Fibroblast of lung (primary cell): ENCODE data around the gene OTOGL.

Experiments
- EZH2 ChIP-seq: IDR thresholded peaks from 2 replicates; pipeline ENCODE4 v1.5.1; 2012; ENCODE audit warnings: low read length, control low read depth, mild to moderate bottlenecking; ENCODE audit errors: missing control alignments
- TF ChIP-seq, protein P1 (sequence below), 2 donors: IDR thresholded peaks in 1 of 2; conservative IDR thresholded peaks in 1 of 2; 1 replicate in 1 of 2; 2 replicates in 1 of 2; pipeline ENCODE4 v1.5.1; 2011 to 2012; ENCODE audit warnings: low read length in 2 of 2, control low read depth in 1 of 2, inconsistent platforms in 1 of 2, low read depth in 1 of 2, mild to moderate bottlenecking in 1 of 2

DNA sequence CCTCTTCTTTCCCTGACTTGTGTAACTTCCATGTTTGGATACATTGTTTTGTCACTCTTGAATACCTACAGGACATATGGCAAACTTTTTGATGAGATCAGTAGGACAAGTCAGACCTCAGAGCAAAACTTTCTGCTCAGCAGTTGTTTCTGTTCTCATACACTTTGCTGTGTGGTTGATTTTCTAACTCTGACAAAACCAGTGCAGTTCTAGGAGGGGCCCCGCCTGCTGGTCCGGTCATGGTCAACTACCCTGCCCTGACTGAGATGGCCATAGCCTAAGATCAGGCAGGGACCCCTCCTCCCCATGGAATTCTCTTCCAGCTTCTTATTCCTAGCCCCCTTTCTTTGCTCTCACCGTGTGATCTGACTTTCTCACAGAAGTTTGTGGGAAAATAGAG lies 92.8 kb downstream of the OTOGL start:
- TF ChIP-seq, protein P1, sequence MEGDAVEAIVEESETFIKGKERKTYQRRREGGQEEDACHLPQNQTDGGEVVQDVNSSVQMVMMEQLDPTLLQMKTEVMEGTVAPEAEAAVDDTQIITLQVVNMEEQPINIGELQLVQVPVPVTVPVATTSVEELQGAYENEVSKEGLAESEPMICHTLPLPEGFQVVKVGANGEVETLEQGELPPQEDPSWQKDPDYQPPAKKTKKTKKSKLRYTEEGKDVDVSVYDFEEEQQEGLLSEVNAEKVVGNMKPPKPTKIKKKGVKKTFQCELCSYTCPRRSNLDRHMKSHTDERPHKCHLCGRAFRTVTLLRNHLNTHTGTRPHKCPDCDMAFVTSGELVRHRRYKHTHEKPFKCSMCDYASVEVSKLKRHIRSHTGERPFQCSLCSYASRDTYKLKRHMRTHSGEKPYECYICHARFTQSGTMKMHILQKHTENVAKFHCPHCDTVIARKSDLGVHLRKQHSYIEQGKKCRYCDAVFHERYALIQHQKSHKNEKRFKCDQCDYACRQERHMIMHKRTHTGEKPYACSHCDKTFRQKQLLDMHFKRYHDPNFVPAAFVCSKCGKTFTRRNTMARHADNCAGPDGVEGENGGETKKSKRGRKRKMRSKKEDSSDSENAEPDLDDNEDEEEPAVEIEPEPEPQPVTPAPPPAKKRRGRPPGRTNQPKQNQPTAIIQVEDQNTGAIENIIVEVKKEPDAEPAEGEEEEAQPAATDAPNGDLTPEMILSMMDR (conservative IDR thresholded peaks at IDR 0.05 in 1 of 2, IDR thresholded peaks at IDR 0.05 in 1 of 2; ENCODE audit: low read depth in 1 of 2, low read length in 2 of 2) = no peak
- no peak for TF ChIP-seq EZH2
